HEK293T (cell line): Measurements from ENCODE around the gene CADM1.

ENCODE experiments used
- CTCF ChIA-PET: fragments of 350-600 bp; formaldehyde crosslinking; extraction: SDS; loops from one replicate; lab custom pipeline; 2021; ENCODE audit warnings: antibody characterized with exemption, inconsistent platforms; lab: Yijun Ruan, JAX
- POLR2A ChIA-PET: fragments of 350-600 bp; formaldehyde crosslinking; extraction: SDS; loops from one replicate; lab custom pipeline; 2020; ENCODE audit warnings: antibody characterized with exemption, inconsistent platforms; lab: Yijun Ruan, JAX
- DNase-seq: peaks from one replicate; pipeline ENCODE4 v3.0.0; 2012; ENCODE audit warnings: mixed read lengths; ENCODE audit errors: extremely low spot score
- ARNT ChIP-seq: fragments of 450-650 bp; IDR thresholded peaks from 2 replicates; pipeline ENCODE4 v1.6.1; 2017; ENCODE audit warnings: mild to moderate bottlenecking
- BHLHE40 ChIP-seq: fragments of 450-650 bp; IDR thresholded peaks from 2 replicates; pipeline ENCODE4 v1.6.1; 2016; ENCODE audit warnings: mild to moderate bottlenecking, moderate library complexity, borderline replicate concordance
- CTBP1 ChIP-seq: fragments of 450-650 bp; IDR thresholded peaks from 2 replicates; pipeline ENCODE4 v1.6.1; 2016; ENCODE audit warnings: borderline replicate concordance
- ELF4 ChIP-seq: fragments of 450-650 bp; IDR thresholded peaks from 2 replicates; pipeline ENCODE4 v1.6.1; 2017; ENCODE audit warnings: antibody characterized with exemption
- FOXA1 ChIP-seq: fragments of 450-650 bp; IDR thresholded peaks from 2 replicates; pipeline ENCODE4 v1.6.1; 2016; ENCODE audit warnings: mild to moderate bottlenecking
- FOXK2 ChIP-seq: fragments of 450-650 bp; IDR thresholded peaks from 2 replicates; pipeline ENCODE4 v1.6.1; 2016; ENCODE audit warnings: mild to moderate bottlenecking
- FOXM1 ChIP-seq: fragments of 450-650 bp; IDR thresholded peaks from 2 replicates; pipeline ENCODE4 v1.6.1; 2017; ENCODE audit warnings: mild to moderate bottlenecking, borderline replicate concordance
- HDGF ChIP-seq: fragments of 450-650 bp; IDR thresholded peaks from 2 replicates; pipeline ENCODE4 v1.6.1; 2017; ENCODE audit warnings: antibody characterized with exemption, borderline replicate concordance
- L3MBTL2 ChIP-seq: fragments of 450-650 bp; conservative IDR thresholded peaks from 2 replicates; pipeline ENCODE4 v1.6.1; 2016; ENCODE audit warnings: mild to moderate bottlenecking
- LEF1 ChIP-seq: fragments of 450-650 bp; IDR thresholded peaks from 2 replicates; pipeline ENCODE4 v1.6.1; 2017; ENCODE audit warnings: mild to moderate bottlenecking, borderline replicate concordance
- NFRKB ChIP-seq: fragments of 450-650 bp; IDR thresholded peaks from 2 replicates; pipeline ENCODE4 v1.6.1; 2016; ENCODE audit warnings: mild to moderate bottlenecking, moderate library complexity
- PKNOX1 ChIP-seq: fragments of 450-650 bp; IDR thresholded peaks from 2 replicates; pipeline ENCODE4 v1.6.1; 2016
- SP1 ChIP-seq: fragments of 450-650 bp; IDR thresholded peaks from 2 replicates; pipeline ENCODE4 v1.6.1; 2017
- SUZ12 ChIP-seq: fragments of 450-650 bp; IDR thresholded peaks from 2 replicates; pipeline ENCODE4 v1.6.1; 2016; ENCODE audit warnings: mild to moderate bottlenecking
- TARDBP ChIP-seq: fragments of 450-650 bp; IDR thresholded peaks from 2 replicates; pipeline ENCODE4 v1.6.1; 2016
- ZNF384 ChIP-seq: fragments of 450-650 bp; IDR thresholded peaks from 2 replicates; pipeline ENCODE4 v1.6.1; 2016

CADM1 gene

GRCh38 chr11:115263799-115264656, 240.2 kb downstream of the CADM1 start:
- DNase-seq = no peak
- no peak for TF ChIP-seq ZNF384
- no peak for TF ChIP-seq PKNOX1
- no peak for TF ChIP-seq BHLHE40
- TF ChIP-seq TARDBP = no peak
- no peak for TF ChIP-seq L3MBTL2
- TF ChIP-seq ELF4 = no peak
- TF ChIP-seq LEF1 = no peak
- no peak for TF ChIP-seq NFRKB
- CTCF ChIA-PET = interaction anchor here (0.6 kb wide), 1 partner anchor 11 kb away, joined by 3 read pairs; no protein-coding TSS in a partner anchor
- POLR2A ChIA-PET = no interaction called here

GRCh38 chr11:115258216-115258615, 246.0 kb downstream of the CADM1 start:
- DNase-seq = no peak
- ChIA-PET POLR2A (no interaction called here), CTCF (no interaction called here)
- TF ChIP-seq TARDBP (no peak), ELF4 (no peak), ZNF384 (no peak), CTBP1 (no peak), LEF1 (no peak), SP1 (no peak), FOXK2 (no peak), FOXM1 (no peak), FOXA1 (no peak), NFRKB (no peak), SUZ12 (no peak), PKNOX1 (no peak), HDGF (no peak), L3MBTL2 (no peak), BHLHE40 (no peak), ARNT (no peak)

- CTCF ChIA-PET = no interaction called here
These were observed 246.5 kb downstream of the CADM1 start for GRCh38 chr11:115257678-115258077.

GRCh38 chr11:115257270-115257669, 246.9 kb downstream of the CADM1 start:
- DNase-seq = no peak
- POLR2A ChIA-PET = no interaction called here
- TF ChIP-seq FOXK2 = no peak
- no peak for TF ChIP-seq SP1
- TF ChIP-seq PKNOX1 = no peak
- no peak for TF ChIP-seq SUZ12
- no peak for TF ChIP-seq LEF1
- no peak for TF ChIP-seq ZNF384
- no peak for TF ChIP-seq ARNT
- TF ChIP-seq L3MBTL2 = no peak
- CTCF ChIA-PET = no interaction called here

More at GRCh38 chr11:115257678-115258077, 246.5 kb downstream of the CADM1 start:
- DNase-seq = no peak
- TF ChIP-seq LEF1 = no peak
- TF ChIP-seq FOXM1 = no peak
- TF ChIP-seq FOXK2 = no peak
- no peak for TF ChIP-seq NFRKB
- TF ChIP-seq SUZ12 = no peak
- TF ChIP-seq CTBP1 = no peak
- TF ChIP-seq SP1 = no peak
- no peak for TF ChIP-seq BHLHE40
- TF ChIP-seq PKNOX1 = no peak
- no peak for TF ChIP-seq TARDBP
- TF ChIP-seq L3MBTL2 = no peak
- TF ChIP-seq ARNT = no peak
- TF ChIP-seq FOXA1 = no peak
- TF ChIP-seq ZNF384 = no peak
- no peak for TF ChIP-seq HDGF
- no peak for TF ChIP-seq ELF4
- POLR2A ChIA-PET = no interaction called here

GRCh38 chr11:115256397-115257197, 247.6 kb downstream of the CADM1 start:
- POLR2A ChIA-PET = no interaction called here
- no peak for DNase-seq
- CTCF ChIA-PET = no interaction called here
- TF ChIP-seq FOXM1 = no peak
- TF ChIP-seq PKNOX1 = peak; percentile 33; the same call in 1 of the 2 replicates
